A549 (cell line): Measurements from ENCODE around the gene TARDBP. TPM values are rescaled to one million over a fixed set of nuclear protein-coding genes. Genes with fewer than 3 reads are reported as not detected.
"Not testable (repeated sequence)": the region's sequence is repeated elsewhere in the genome, so short reads cannot be mapped to it uniquely, and the experiment has no call there.

ENCODE experiments used
- ATAC-seq, 2 experiments: fragments of 200-7000 bp in 1 of 2; fragments of >200 bp in 1 of 2; cut with Nextera tagmentation in 1 of 2; cut with Tn5 transposase in 1 of 2; 3 replicates each; pipeline versions ENCODE4 v1.8.0 to v1.9.1; 2018 to 2020; ENCODE audit warnings: mild to moderate bottlenecking in 1 of 2, moderate library complexity in 1 of 2
- CTCF ChIA-PET: fragments of 300-600 bp; sonication (Branson Sonifier 250); formaldehyde crosslinking; extraction: SDS; loops from one replicate; lab custom pipeline; 2021; ENCODE audit warnings: antibody characterized with exemption, inconsistent platforms; lab: Yijun Ruan, JAX
- POLR2A ChIA-PET: fragments of 350-600 bp; formaldehyde crosslinking; extraction: SDS; loops from one replicate; lab custom pipeline; 2021; ENCODE audit warnings: antibody characterized with exemption, inconsistent platforms; lab: Yijun Ruan, JAX
- DNase-seq, 2 experiments: peaks; one replicate each; pipeline versions ENCODE4 v3.0.0 to v3.0.0-alpha.2; 2011 to 2016; ENCODE audit warnings: low read depth in 1 of 2, low spot score in 1 of 2
- FAIRE-seq: peaks from 2 replicates; lab custom pipeline; 2011; peaks lifted over from hg19 to GRCh38; lab: Jason Lieb, UNC
- H3K27ac ChIP-seq, 2 experiments: fragments of >200 bp; sonication (Bioruptor Twin); formaldehyde crosslinking; 3 replicates each; pipeline ENCODE4 v1.5.1; 2016 to 2017
- H3K4me1 ChIP-seq: fragments of >200 bp; sonication (Bioruptor Twin); formaldehyde crosslinking; 3 replicates; pipeline ENCODE4 v1.6.1; 2016
- H3K4me2 ChIP-seq: fragments of >200 bp; sonication (Bioruptor Twin); formaldehyde crosslinking; 3 replicates; pipeline ENCODE4 v1.6.1; 2016
- H3K4me3 ChIP-seq: fragments of >200 bp; sonication (Bioruptor Twin); formaldehyde crosslinking; 3 replicates; pipeline ENCODE4 v1.5.1; 2016
- H3K9me3 ChIP-seq: fragments of >200 bp; sonication (Bioruptor Twin); formaldehyde crosslinking; 3 replicates; pipeline ENCODE4 v1.6.1; 2016
- CBX2 ChIP-seq: fragments of 200-600 bp; sonication (generic); IDR thresholded peaks from 2 replicates; pipeline ENCODE4 v1.6.1; 2016; ENCODE audit warnings: low read depth, mild to moderate bottlenecking, borderline replicate concordance
- CBX8 ChIP-seq: fragments of 200-600 bp; sonication (generic); IDR thresholded peaks from 2 replicates; pipeline ENCODE4 v1.6.1; 2016
- EHF ChIP-seq: fragments of 250-450 bp; sonication (Bioruptor Pico); IDR thresholded peaks from 2 replicates; pipeline ENCODE4 v1.5.0; 2020; ENCODE audit warnings: mild to moderate bottlenecking
- HDAC2 ChIP-seq: fragments of 200-600 bp; sonication (generic); IDR thresholded peaks from 2 replicates; pipeline ENCODE4 v1.6.1; 2016
- HEYL ChIP-seq: fragments of 250-450 bp; sonication (Bioruptor Pico); IDR thresholded peaks from 2 replicates; pipeline ENCODE4 v1.8.0; 2021; ENCODE audit warnings: mild to moderate bottlenecking, moderate library complexity
- HOXB5 ChIP-seq: fragments of 250-450 bp; sonication (Bioruptor Pico); IDR thresholded peaks from 2 replicates; pipeline ENCODE4 v1.5.0; 2020; ENCODE audit warnings: mild to moderate bottlenecking, moderate library complexity
- KDM1A ChIP-seq: fragments of 200-600 bp; sonication (generic); IDR thresholded peaks from 2 replicates; pipeline ENCODE4 v1.6.1; 2016; ENCODE audit warnings: low read depth, mild to moderate bottlenecking
- MAFK ChIP-seq: fragments of 450-650 bp; IDR thresholded peaks from 2 replicates; pipeline ENCODE4 v1.6.1; 2014; ENCODE audit not compliant: partially characterized antibody
- MYC ChIP-seq: IDR thresholded peaks from 2 replicates; pipeline ENCODE4 v1.6.1; 2012; ENCODE audit warnings: mild to moderate bottlenecking, inconsistent platforms, low read length, improper control_type of control experiment, borderline replicate concordance
- POLR2A ChIP-seq: IDR thresholded peaks from 2 replicates; pipeline ENCODE4 v1.6.1; 2012; ENCODE audit warnings: mild to moderate bottlenecking, low read length
- RAD21 ChIP-seq, 2 experiments: fragments of >200 bp in 1 of 2; sonication (Bioruptor Twin) in 1 of 2; formaldehyde crosslinking in 1 of 2; IDR thresholded peaks in 1 of 2; conservative IDR thresholded peaks in 1 of 2; 2 replicates in 1 of 2; 3 replicates in 1 of 2; pipeline ENCODE4 v1.6.1; 2012 to 2018; ENCODE audit warnings: inconsistent platforms in 1 of 2
- SMC3 ChIP-seq: fragments of >200 bp; sonication (Bioruptor Twin); formaldehyde crosslinking; IDR thresholded peaks from 3 replicates; pipeline ENCODE4 v1.6.1; 2018; ENCODE audit warnings: inconsistent platforms
- TP53 ChIP-seq: fragments of 250-450 bp; sonication (Bioruptor Pico); IDR thresholded peaks from 2 replicates; pipeline ENCODE4 v1.5.0; 2021; ENCODE audit warnings: mild to moderate bottlenecking, moderate library complexity
- ZFP36 ChIP-seq: fragments of 450-650 bp; IDR thresholded peaks from 2 replicates; pipeline ENCODE4 v1.6.1; 2014; ENCODE audit warnings: borderline replicate concordance; ENCODE audit not compliant: partially characterized antibody
- ZNF302 ChIP-seq: fragments of 250-450 bp; sonication (Bioruptor Pico); IDR thresholded peaks from 2 replicates; pipeline ENCODE4 v1.9.0; 2021; ENCODE audit warnings: inconsistent platforms, mild to moderate bottlenecking, moderate library complexity
- WGBS: methylation state at CpG from one replicate; pipeline ENCODE4 v1.1.6; 2017; ENCODE audit errors: missing lambda C conversion rate; 5-methylcytosine and 5-hydroxymethylcytosine counted together
- polyA plus RNA-seq, 4 experiments: library from polyadenylated mRNA; depleted of rRNA in 3 of 4; stranded (reverse); fragments of >200 nt; fragmentation: RNase III in 1 of 4; extraction: RNeasy Plus Mini Kit Qiagen cat#74134 plus additional on column Dnase treatment in 1 of 4; gene quantifications; 2 replicates in 3 of 4; 3 replicates in 1 of 4; pipeline ENCODE4 v1.2.3, GENCODE V29; 2011 to 2017
- TF ChIP-seq, protein P1 (sequence below): fragments of 150-350 bp; IDR thresholded peaks from 2 replicates; pipeline ENCODE4 v1.6.1; 2014; ENCODE audit warnings: low read depth, mild to moderate bottlenecking, low read length
- TF ChIP-seq, protein P2 (sequence below): fragments of 250-450 bp; sonication (Bioruptor Pico); IDR thresholded peaks from 2 replicates; pipeline ENCODE4 v1.5.0; 2020; ENCODE audit warnings: low read depth, mild to moderate bottlenecking, moderate library complexity
- TF ChIP-seq, protein P3 (sequence below): fragments of 250-450 bp; sonication (Bioruptor Pico); IDR thresholded peaks from 2 replicates; pipeline ENCODE4 v1.5.0; 2021; ENCODE audit warnings: mild to moderate bottlenecking, moderate library complexity, borderline replicate concordance
- TF ChIP-seq, protein P4 (sequence below): fragments of >200 bp; sonication (Bioruptor Twin); formaldehyde crosslinking; IDR thresholded peaks from 2 replicates; pipeline ENCODE4 v1.6.1; 2016
- TF ChIP-seq, protein P5 (sequence below): fragments of 450-650 bp; IDR thresholded peaks from 2 replicates; pipeline ENCODE4 v1.6.1; 2014; ENCODE audit warnings: antibody characterized with exemption
- TF ChIP-seq, protein P6 (sequence below): fragments of >200 bp; sonication (Bioruptor Twin); formaldehyde crosslinking; IDR thresholded peaks from 3 replicates; pipeline ENCODE4 v1.5.1; 2016

TARDBP gene
- polyA plus RNA-seq, 2 of the 4 experiments (the other 2 are of a cell fraction) = 264 to 299 TPM

DNA sequence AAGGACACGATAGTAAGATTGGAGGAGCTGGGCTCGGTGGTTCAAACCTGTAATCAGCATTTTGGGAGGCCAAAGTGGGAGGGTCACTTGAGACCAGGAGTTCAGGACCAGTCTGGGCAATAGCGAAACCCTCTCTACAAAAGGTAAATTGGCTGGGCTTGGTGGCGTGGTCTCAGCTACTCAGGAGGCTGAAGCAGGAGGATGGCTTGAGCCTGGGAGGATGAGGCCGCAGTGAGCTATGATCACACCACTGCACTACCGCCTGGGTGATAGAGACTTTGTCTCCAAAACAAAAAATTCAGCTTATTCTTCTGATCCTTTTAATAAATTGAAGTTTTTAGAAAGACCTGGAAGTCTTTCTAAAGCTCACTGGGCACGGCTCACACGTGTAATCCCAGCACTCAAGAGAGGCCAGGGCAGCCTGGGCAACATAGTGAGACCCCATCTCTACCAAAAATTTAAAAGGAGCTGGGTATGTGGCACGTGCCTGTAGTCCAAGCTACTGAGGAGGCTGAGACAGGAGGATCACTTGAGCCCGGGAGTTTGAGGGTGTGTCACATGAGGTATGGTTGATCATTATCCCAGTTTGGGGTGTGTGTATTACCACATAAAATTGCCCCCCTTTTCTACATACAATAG lies 19.3 kb downstream of the TARDBP start:
- Histone ChIP-seq H3K9me3 (no peaks in the 10 kb centered on the region), H3K4me1 (no peaks in the 10 kb centered on the region), H3K27ac (no peak overlapping the region), H3K4me2 (no peak overlapping the region), H3K4me3 (no peak overlapping the region)
- no peak for FAIRE-seq
- 91% methylated on average over 10 of the region's 10 CpGs for WGBS
- TF ChIP-seq, protein P1, sequence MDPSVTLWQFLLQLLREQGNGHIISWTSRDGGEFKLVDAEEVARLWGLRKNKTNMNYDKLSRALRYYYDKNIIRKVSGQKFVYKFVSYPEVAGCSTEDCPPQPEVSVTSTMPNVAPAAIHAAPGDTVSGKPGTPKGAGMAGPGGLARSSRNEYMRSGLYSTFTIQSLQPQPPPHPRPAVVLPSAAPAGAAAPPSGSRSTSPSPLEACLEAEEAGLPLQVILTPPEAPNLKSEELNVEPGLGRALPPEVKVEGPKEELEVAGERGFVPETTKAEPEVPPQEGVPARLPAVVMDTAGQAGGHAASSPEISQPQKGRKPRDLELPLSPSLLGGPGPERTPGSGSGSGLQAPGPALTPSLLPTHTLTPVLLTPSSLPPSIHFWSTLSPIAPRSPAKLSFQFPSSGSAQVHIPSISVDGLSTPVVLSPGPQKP = no peak
- TF ChIP-seq, protein P2, sequence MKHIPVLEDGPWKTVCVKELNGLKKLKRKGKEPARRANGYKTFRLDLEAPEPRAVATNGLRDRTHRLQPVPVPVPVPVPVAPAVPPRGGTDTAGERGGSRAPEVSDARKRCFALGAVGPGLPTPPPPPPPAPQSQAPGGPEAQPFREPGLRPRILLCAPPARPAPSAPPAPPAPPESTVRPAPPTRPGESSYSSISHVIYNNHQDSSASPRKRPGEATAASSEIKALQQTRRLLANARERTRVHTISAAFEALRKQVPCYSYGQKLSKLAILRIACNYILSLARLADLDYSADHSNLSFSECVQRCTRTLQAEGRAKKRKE (CRISPR knock-in tag) = no peak
- TF ChIP-seq CBX8 (no peak), POLR2A (no peak), SMC3 (no peak), TP53 (CRISPR knock-in tag) (no peak), EHF (CRISPR knock-in tag) (no peak), KDM1A (no peak), HOXB5 (CRISPR knock-in tag) (no peak), MYC (no peak), ZFP36 (no peak), ZNF302 (CRISPR knock-in tag) (no peak), CBX2 (no peak)
- TF ChIP-seq, protein P3, sequence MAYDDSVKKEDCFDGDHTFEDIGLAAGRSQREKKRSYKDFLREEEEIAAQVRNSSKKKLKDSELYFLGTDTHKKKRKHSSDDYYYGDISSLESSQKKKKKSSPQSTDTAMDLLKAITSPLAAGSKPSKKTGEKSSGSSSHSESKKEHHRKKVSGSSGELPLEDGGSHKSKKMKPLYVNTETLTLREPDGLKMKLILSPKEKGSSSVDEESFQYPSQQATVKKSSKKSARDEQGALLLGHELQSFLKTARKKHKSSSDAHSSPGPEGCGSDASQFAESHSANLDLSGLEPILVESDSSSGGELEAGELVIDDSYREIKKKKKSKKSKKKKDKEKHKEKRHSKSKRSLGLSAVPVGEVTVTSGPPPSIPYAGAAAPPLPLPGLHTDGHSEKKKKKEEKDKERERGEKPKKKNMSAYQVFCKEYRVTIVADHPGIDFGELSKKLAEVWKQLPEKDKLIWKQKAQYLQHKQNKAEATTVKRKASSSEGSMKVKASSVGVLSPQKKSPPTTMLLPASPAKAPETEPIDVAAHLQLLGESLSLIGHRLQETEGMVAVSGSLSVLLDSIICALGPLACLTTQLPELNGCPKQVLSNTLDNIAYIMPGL (CRISPR knock-in tag) = no peak
- TF ChIP-seq, protein P4, sequence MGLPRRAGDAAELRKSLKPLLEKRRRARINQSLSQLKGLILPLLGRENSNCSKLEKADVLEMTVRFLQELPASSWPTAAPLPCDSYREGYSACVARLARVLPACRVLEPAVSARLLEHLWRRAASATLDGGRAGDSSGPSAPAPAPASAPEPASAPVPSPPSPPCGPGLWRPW = no peak
- TF ChIP-seq, all 56 proteins: peak for 0
- DNase-seq (no peak), ATAC-seq (peak; percentile 29 to 38; a peak in 4 of 6 replicates)
- POLR2A ChIA-PET = no interaction called here
- CTCF ChIA-PET = interaction anchor here (0.6 to 0.8 kb wide), 2 partner anchors 95 to 614 kb away, joined by 3 to 4 read pairs; no protein-coding TSS in a partner anchor

DNA sequence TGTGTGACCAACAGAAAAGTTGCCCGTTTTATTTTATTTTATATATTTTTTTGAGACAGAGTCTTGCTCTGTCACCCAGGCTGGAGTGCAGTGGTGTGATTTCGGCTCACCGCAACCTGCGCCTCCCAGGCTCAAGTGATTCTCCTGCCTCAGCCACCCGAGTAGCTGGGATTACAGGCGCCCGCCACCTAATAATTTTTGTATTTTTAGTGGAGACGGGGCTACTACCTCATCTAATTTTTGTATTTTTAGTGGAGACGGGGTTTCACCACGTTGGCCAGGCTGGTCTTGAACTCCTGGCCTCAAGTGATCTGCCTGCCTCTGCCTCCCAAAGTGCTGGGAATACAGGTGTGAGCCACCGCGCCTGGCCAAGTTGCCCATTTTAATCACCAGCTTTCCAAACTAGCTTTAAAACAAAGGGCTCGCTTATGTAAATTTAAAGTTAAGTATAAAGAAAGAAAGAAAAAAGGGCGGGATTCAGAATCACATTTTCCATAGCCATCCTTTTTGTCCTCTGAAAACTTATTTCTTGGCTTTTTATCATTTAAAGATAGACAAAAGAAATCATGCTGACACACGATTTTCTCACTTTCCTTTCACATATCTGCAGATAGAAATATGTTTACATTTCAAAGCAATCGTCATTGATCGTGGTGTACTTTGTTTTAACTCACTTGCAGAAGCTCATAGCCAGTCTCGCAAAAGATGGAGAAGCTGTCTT lies 24.7 kb downstream of the TARDBP start:
- 43% methylated on average over 18 of the region's 18 CpGs for WGBS
- not testable (repeated sequence) for ATAC-seq
- peak; percentile 64 for TF ChIP-seq MAFK
- TF ChIP-seq, all 56 proteins: peak for 1; not testable (repeated sequence) for 55
- H3K4me3 ChIP-seq, H3K4me2 ChIP-seq, H3K4me1 ChIP-seq, DNase-seq, H3K27ac ChIP-seq, FAIRE-seq, H3K9me3 ChIP-seq: not testable (repeated sequence)
- ChIA-PET CTCF (interaction anchor here (0.6 to 4.8 kb wide), 64 partner anchors 10 to 1222 kb away, joined by 3 to 124 read pairs (median 4); partner anchors contain the start of genes EXOSC10, FBXO44, FBXO6 and MASP2), POLR2A (interaction anchor here (0.9 to 2.0 kb wide), 4 partner anchors 25 to 871 kb away, joined by 3 to 13 read pairs (median 4); partner anchors contain the start of genes EXOSC10, MTOR and TARDBP)

DNA sequence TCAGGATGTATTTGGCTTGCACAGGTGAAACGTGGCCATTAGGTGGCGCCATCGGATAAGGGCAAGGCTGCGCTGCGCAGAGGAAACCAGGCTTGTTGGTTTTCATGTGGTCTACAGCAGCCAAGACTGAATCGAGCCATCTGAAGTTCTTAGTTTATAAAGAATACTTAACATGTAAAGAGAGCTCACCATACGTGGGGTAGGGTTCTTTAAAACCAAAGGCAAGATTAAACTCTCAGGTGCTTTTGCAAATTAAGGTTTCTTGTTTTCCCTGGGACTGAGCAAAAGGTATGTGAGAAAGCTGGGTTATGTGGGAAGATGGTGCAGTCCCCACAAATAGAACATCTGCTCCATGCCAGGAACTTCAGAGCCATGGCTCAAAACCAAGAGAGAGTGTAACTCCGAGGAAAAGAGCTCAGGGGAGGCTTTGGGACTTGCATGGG lies 25.3 kb downstream of the TARDBP start:
- POLR2A ChIA-PET = interaction anchor here (0.9 to 2.0 kb wide), 4 partner anchors 22 to 870 kb away, joined by 3 to 13 read pairs (median 4); partner anchors contain the start of genes MTOR, SRM and TARDBP
- Histone ChIP-seq H3K4me1 (no peaks in the 10 kb centered on the region), H3K9me3 (no peaks in the 10 kb centered on the region), H3K27ac (no peak overlapping the region), H3K4me2 (no peak overlapping the region), H3K4me3 (no peak overlapping the region)
- CTCF ChIA-PET = interaction anchor here (0.6 to 4.8 kb wide), 72 partner anchors 10 to 1221 kb away, joined by 3 to 124 read pairs (median 4); partner anchors contain the start of genes EXOSC10, FBXO44, FBXO6 and MASP2
- 2% methylated on average over 8 of the region's 8 CpGs for WGBS
- TF ChIP-seq, protein P5, sequence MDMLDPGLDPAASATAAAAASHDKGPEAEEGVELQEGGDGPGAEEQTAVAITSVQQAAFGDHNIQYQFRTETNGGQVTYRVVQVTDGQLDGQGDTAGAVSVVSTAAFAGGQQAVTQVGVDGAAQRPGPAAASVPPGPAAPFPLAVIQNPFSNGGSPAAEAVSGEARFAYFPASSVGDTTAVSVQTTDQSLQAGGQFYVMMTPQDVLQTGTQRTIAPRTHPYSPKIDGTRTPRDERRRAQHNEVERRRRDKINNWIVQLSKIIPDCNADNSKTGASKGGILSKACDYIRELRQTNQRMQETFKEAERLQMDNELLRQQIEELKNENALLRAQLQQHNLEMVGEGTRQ = no peak
- TF ChIP-seq, protein P6, sequence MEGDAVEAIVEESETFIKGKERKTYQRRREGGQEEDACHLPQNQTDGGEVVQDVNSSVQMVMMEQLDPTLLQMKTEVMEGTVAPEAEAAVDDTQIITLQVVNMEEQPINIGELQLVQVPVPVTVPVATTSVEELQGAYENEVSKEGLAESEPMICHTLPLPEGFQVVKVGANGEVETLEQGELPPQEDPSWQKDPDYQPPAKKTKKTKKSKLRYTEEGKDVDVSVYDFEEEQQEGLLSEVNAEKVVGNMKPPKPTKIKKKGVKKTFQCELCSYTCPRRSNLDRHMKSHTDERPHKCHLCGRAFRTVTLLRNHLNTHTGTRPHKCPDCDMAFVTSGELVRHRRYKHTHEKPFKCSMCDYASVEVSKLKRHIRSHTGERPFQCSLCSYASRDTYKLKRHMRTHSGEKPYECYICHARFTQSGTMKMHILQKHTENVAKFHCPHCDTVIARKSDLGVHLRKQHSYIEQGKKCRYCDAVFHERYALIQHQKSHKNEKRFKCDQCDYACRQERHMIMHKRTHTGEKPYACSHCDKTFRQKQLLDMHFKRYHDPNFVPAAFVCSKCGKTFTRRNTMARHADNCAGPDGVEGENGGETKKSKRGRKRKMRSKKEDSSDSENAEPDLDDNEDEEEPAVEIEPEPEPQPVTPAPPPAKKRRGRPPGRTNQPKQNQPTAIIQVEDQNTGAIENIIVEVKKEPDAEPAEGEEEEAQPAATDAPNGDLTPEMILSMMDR = peak; percentile 86
- no peak for TF ChIP-seq HEYL (CRISPR knock-in tag)
- TF ChIP-seq RAD21 (conservative IDR thresholded peaks at IDR 0.05 in 1 of 2, IDR thresholded peaks at IDR 0.05 in 1 of 2) = peak; percentile 90 to 96
- peak; percentile 53; the same call in 2 of the 3 replicates for TF ChIP-seq SMC3
- no peak for TF ChIP-seq CBX8
- no peak for TF ChIP-seq HDAC2
- peak; percentile 90 to 95 for ATAC-seq
- FAIRE-seq = peak; percentile 87
- peak; percentile 74 to 78 for DNase-seq
